Esophagus muscularis mucosa (tissue), 4 donors: Measurements from ENCODE around the gene ASB10.

Experiments used
- EP300 ChIP-seq: sonication (generic); formaldehyde crosslinking; IDR thresholded peaks from one replicate; pipeline ENCODE4 v1.6.1; 2017; ENCODE audit warnings: antibody characterized with exemption
- POLR2A ChIP-seq: fragments of 450-650 bp; IDR thresholded peaks from one replicate; pipeline ENCODE4 v1.6.1; 2017; ENCODE audit warnings: antibody characterized with exemption, moderate library complexity, mild to moderate bottlenecking, low read depth
- POLR2AphosphoS5 ChIP-seq, 2 donors: sonication (generic); formaldehyde crosslinking; IDR thresholded peaks; one replicate each; pipeline ENCODE4 v1.6.1; 2017; ENCODE audit warnings: antibody characterized with exemption in 2 of 2
- TF ChIP-seq, protein P1 (sequence below), 3 experiments: fragments of 200-600 bp in 2 of 3; fragments of 450-650 bp in 1 of 3; sonication (generic) in 2 of 3; IDR thresholded peaks; one replicate each; pipeline ENCODE4 v1.5.1; 2017 to 2019; ENCODE audit warnings: antibody characterized with exemption in 3 of 3, mild to moderate bottlenecking in 2 of 3, moderate library complexity in 1 of 3

- TF ChIP-seq, protein P1, sequence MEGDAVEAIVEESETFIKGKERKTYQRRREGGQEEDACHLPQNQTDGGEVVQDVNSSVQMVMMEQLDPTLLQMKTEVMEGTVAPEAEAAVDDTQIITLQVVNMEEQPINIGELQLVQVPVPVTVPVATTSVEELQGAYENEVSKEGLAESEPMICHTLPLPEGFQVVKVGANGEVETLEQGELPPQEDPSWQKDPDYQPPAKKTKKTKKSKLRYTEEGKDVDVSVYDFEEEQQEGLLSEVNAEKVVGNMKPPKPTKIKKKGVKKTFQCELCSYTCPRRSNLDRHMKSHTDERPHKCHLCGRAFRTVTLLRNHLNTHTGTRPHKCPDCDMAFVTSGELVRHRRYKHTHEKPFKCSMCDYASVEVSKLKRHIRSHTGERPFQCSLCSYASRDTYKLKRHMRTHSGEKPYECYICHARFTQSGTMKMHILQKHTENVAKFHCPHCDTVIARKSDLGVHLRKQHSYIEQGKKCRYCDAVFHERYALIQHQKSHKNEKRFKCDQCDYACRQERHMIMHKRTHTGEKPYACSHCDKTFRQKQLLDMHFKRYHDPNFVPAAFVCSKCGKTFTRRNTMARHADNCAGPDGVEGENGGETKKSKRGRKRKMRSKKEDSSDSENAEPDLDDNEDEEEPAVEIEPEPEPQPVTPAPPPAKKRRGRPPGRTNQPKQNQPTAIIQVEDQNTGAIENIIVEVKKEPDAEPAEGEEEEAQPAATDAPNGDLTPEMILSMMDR (IDR thresholded peaks at IDR 0.05), result no peak
- TF ChIP-seq POLR2AphosphoS5 (IDR thresholded peaks at IDR 0.05) (no peak), POLR2A (no peak), EP300 (no peak)
These were observed 52.9 kb downstream of the ASB10 start for GRCh38 chr7:151133986-151134742.
